Tibial nerve (tissue), 4 donors: ENCODE measurements around the gene PRPF19. TPM values are rescaled to one million over a fixed set of nuclear protein-coding genes. Genes with fewer than 3 reads are reported as not detected.

ENCODE experiments used
- DNase-seq, 2 donors: peaks; one replicate each; pipeline ENCODE4 v3.0.0-alpha.2; 2019; ENCODE audit warnings: low spot score in 2 of 2
- H3K27ac ChIP-seq, 4 donors: fragments of 200-600 bp; sonication (generic) in 3 of 4; one replicate each; pipeline ENCODE4 v1.5.1; 2017 to 2019; ENCODE audit warnings: mild to moderate bottlenecking in 1 of 4
- H3K27me3 ChIP-seq, 2 donors: fragments of 200-600 bp; sonication (generic) in 1 of 2; one replicate each; pipeline versions ENCODE4 v1.5.1 to v1.6.0; 2017 to 2019
- H3K36me3 ChIP-seq, 3 donors: fragments of 200-600 bp; sonication (generic); one replicate each; pipeline ENCODE4 v1.5.1; 2018 to 2019
- H3K4me1 ChIP-seq, 4 donors: fragments of 200-600 bp; sonication (generic) in 3 of 4; one replicate each; pipeline ENCODE4 v1.5.1; 2017 to 2019
- H3K4me3 ChIP-seq, 4 donors: fragments of 200-600 bp; sonication (generic) in 3 of 4; one replicate each; pipeline ENCODE4 v1.5.1; 2017 to 2019; ENCODE audit warnings: mild to moderate bottlenecking in 1 of 4, moderate library complexity in 1 of 4
- H3K9me3 ChIP-seq, 4 donors: fragments of 200-600 bp; sonication (generic) in 3 of 4; one replicate each; pipeline ENCODE4 v1.5.1; 2017 to 2019
- EP300 ChIP-seq, 2 donors: sonication (generic); formaldehyde crosslinking; IDR thresholded peaks; one replicate each; pipeline ENCODE4 v1.6.1; 2017; ENCODE audit warnings: antibody characterized with exemption in 2 of 2, mild to moderate bottlenecking in 1 of 2
- POLR2A ChIP-seq, 2 donors: fragments of 450-650 bp; IDR thresholded peaks; one replicate each; pipeline ENCODE4 v1.6.1; 2017; ENCODE audit warnings: antibody characterized with exemption in 2 of 2, mild to moderate bottlenecking in 2 of 2, moderate library complexity in 2 of 2
- WGBS, 2 donors: methylation state at CpG; one replicate each; pipeline ENCODE4 v1.1.5; 2018; 5-methylcytosine and 5-hydroxymethylcytosine counted together
- total RNA-seq, 4 donors: library from RNA; depleted of rRNA; stranded (reverse); fragments of >200 nt; gene quantifications; one replicate each; pipeline ENCODE4 v1.1.0, GENCODE V29; 2016
- TF ChIP-seq, protein P1 (sequence below), 5 experiments: fragments of 200-600 bp in 3 of 5; fragments of 450-650 bp in 2 of 5; sonication (generic) in 3 of 5; IDR thresholded peaks; one replicate each; pipeline ENCODE4 v1.5.1; 2016 to 2019; ENCODE audit warnings: antibody characterized with exemption in 5 of 5, mild to moderate bottlenecking in 3 of 5, moderate library complexity in 2 of 5

PRPF19 gene
- total RNA-seq, 4 donors from 2014 or later, result 49.6 to 92.0 (median 55.5) TPM

- 1 to 3% methylated on average over 23 of the region's 23 CpGs for WGBS, 2 donors
- peak within 1 kb of the TSS; percentile 30 to 66 (median 60) for H3K4me3 ChIP-seq
- no peaks in the 10 kb centered on the region for H3K9me3 ChIP-seq
- peak within 1 kb of the TSS; percentile 87 to 98 (median 92) for H3K27ac ChIP-seq
- TF ChIP-seq, protein P1, sequence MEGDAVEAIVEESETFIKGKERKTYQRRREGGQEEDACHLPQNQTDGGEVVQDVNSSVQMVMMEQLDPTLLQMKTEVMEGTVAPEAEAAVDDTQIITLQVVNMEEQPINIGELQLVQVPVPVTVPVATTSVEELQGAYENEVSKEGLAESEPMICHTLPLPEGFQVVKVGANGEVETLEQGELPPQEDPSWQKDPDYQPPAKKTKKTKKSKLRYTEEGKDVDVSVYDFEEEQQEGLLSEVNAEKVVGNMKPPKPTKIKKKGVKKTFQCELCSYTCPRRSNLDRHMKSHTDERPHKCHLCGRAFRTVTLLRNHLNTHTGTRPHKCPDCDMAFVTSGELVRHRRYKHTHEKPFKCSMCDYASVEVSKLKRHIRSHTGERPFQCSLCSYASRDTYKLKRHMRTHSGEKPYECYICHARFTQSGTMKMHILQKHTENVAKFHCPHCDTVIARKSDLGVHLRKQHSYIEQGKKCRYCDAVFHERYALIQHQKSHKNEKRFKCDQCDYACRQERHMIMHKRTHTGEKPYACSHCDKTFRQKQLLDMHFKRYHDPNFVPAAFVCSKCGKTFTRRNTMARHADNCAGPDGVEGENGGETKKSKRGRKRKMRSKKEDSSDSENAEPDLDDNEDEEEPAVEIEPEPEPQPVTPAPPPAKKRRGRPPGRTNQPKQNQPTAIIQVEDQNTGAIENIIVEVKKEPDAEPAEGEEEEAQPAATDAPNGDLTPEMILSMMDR (IDR thresholded peaks at IDR 0.05), result no peak
- TF ChIP-seq POLR2A (IDR thresholded peaks at IDR 0.05) (peak in 1 of 2 donors; percentile 47), EP300 (IDR thresholded peaks at IDR 0.05) (peak in 1 of 2 donors; percentile 56)
- peaks cover 0 to 52% (median 20%) of the 10 kb centered on the region in 4 donors for H3K4me1 ChIP-seq
- DNase-seq, result peak; percentile 46 to 65
- no peaks in the 10 kb centered on the region for H3K27me3 ChIP-seq
- H3K36me3 ChIP-seq, result no peaks in the 10 kb centered on the region
Observed at GRCh38 chr11:60951904-60952741, 45.7 kb upstream of the PRPF19 start, which contains the start of gene SLC15A3. Gene SLC15A3 (minus strand): TSS chr11:60952176. CDS start chr11:60951551, 625 bp downstream.

DNA sequence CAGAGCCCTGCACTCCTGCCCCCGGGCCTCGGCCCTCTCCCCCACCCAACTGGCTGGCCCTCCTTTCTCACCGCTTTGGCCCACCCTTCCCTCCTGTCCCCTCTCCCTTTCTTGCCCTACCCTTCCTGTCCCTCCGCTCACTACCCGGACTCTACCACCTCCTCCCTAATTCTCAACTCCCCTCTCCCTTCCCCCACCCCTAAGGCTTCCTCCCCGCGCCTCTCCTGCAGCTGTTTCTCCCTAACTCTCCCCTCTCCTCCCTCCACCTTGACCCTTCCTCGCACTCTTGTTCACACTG is 45.2 kb upstream of the PRPF19 start:
- Histone ChIP-seq H3K9me3 (no peaks in the 10 kb centered on the region), H3K4me3 (peak overlapping the region; percentile 30 to 66 (median 60)), H3K4me1 (peaks cover 0 to 57% (median 20%) of the 10 kb centered on the region in 4 donors), H3K36me3 (no peaks in the 10 kb centered on the region), H3K27me3 (no peaks in the 10 kb centered on the region), H3K27ac (peak overlapping the region; percentile 87 to 98 (median 92))
- DNase-seq, result peak in 1 of 2 donors; percentile 23
- WGBS, 2 donors, result 4 to 5% methylated on average over 8 of the region's 8 CpGs
- TF ChIP-seq, protein P1 (IDR thresholded peaks at IDR 0.05), result no peak
- no peak for TF ChIP-seq EP300 (IDR thresholded peaks at IDR 0.05)
- TF ChIP-seq POLR2A (IDR thresholded peaks at IDR 0.05), result no peak

DNA sequence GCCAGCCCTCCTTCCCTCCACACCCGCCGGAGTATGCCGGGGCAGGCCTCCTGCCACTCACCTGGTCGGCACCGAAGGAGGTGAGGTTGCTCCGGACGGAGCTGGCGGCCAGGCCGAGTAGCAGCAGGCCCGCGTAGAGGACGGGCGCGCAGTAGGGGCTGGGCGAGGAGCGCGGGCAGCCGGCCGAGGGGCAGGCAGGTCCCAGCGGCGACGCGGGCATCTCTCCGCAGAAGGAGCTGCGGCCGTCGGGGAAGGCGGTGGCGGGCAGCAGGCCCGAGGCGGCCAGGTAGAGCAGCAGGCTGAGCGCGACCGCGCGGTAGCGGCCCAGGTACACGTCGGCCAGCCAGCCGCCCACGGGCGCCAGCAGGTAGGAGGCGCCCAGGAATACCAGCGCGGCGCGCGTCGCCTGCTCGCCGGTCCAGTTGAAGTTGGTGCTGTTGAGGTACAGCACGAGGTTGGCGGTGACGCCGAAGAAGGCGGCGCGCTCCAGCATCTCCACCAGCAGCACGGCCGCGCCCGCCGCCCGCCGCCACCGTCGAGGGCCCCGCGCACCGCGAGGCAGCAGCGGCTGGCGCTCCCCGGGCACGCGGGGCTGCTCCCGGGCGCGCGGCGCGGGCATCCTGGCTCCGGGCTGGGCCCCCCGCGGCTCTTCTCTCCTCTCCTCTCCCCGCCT is 44.7 kb upstream of the PRPF19 start:
- H3K36me3 ChIP-seq, result peaks cover 0 to 5% (median 0%) of the 10 kb centered on the region in 3 donors
- DNase-seq, result no peak
- peak overlapping the region; percentile 87 to 98 (median 92) for H3K27ac ChIP-seq
- WGBS, 2 donors, result 18 to 26% methylated on average over 32 to 48 of the region's 86 CpGs
- no peaks in the 10 kb centered on the region for H3K27me3 ChIP-seq
- H3K4me1 ChIP-seq, result peaks cover 0 to 61% (median 20%) of the 10 kb centered on the region in 4 donors
- H3K4me3 ChIP-seq, result peak overlapping the region; percentile 30 to 66 (median 60)
- H3K9me3 ChIP-seq, result no peaks in the 10 kb centered on the region
- TF ChIP-seq POLR2A (IDR thresholded peaks at IDR 0.05) (no peak), EP300 (IDR thresholded peaks at IDR 0.05) (peak in 1 of 2 donors; percentile 4)

DNA sequence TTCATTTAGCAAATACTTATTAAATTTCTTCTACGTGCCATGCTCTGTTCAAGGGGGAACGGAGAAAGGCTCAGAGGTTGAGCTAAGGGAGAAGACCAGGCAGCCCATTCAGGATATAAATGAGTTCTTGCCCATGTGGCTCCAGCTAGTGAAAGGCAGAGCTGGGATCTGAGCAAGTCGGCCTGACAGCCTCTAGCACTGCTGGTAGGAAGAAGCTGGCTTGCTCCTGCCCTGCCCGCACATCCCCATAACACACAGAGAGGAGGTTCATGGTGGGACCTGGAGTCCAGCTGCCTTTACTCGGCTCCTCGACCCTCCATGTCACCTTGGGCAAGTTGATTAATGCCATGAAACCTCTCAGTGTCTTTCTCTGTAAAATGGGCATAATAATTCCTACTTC is 43.6 kb upstream of the PRPF19 start:
- DNase-seq, result no peak
- H3K27me3 ChIP-seq, result no peaks in the 10 kb centered on the region
- no peaks in the 10 kb centered on the region for H3K9me3 ChIP-seq
- WGBS, 2 donors, result 48 to 55% methylated on average over 6 of the region's 6 CpGs
- TF ChIP-seq, protein P1 (IDR thresholded peaks at IDR 0.05), result no peak
- TF ChIP-seq EP300 (IDR thresholded peaks at IDR 0.05) (no peak), POLR2A (IDR thresholded peaks at IDR 0.05) (no peak)
- H3K4me1 ChIP-seq, result peaks cover 0 to 67% (median 20%) of the 10 kb centered on the region in 4 donors
- H3K4me3 ChIP-seq, result peak overlapping the region; percentile 30 to 66 (median 60)
- H3K36me3 ChIP-seq, result peaks cover 0 to 15% (median 0%) of the 10 kb centered on the region in 3 donors
- H3K27ac ChIP-seq, result peak overlapping the region; percentile 46 to 98 (median 92)

DNA sequence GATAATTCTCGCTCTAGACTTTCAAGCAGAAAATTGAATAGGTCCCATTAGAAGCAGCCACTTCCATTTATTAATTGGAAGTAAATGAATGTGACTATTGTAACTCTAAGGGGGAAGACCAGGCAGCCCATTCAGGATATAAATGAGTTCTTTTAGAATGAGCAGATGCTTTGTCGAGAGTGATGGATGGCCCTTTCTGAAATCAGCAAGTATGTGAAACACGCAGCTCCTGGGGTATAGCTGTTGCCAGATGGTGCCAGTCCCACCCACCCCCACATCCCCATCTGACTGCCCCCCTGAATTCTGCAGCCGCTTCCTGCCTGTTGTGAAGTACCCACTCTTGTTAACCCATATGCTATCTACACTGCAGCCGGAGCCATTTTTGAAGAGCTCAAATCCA is 41.9 kb upstream of the PRPF19 start:
- WGBS, 2 donors, result 37 to 49% methylated on average over 5 of the region's 5 CpGs
- Histone ChIP-seq H3K27ac (peak overlapping the region in 3 of 4 donors; percentile 35 to 98 (median 92)), H3K4me1 (peaks cover 0 to 66% (median 20%) of the 10 kb centered on the region in 4 donors), H3K36me3 (peaks cover 0 to 31% (median 10%) of the 10 kb centered on the region in 3 donors), H3K9me3 (no peaks in the 10 kb centered on the region), H3K27me3 (no peaks in the 10 kb centered on the region), H3K4me3 (peak overlapping the region in 1 of 4 donors; percentile 14)
- TF ChIP-seq, protein P1 (IDR thresholded peaks at IDR 0.05), result no peak
- TF ChIP-seq EP300 (IDR thresholded peaks at IDR 0.05) (no peak), POLR2A (IDR thresholded peaks at IDR 0.05) (no peak)
- no peak for DNase-seq
